ENCODE data around the gene WDR73. TPM values are rescaled to one million over a fixed set of nuclear protein-coding genes. Genes with fewer than 3 reads are reported as not detected.

The WDR73 gene
- total and polyA plus RNA-seq, 2 of the 8 experiments (the other 6 are each of a cell fraction or from before 2014, with no cell fraction given), result 22.7 to 23.1 TPM

GRCh38 chr15:84597296-84597695 is 56.8 kb downstream of the WDR73 start:
- CTCF ChIA-PET (ENCODE audit: partially characterized antibody), result interaction anchor here (1.4 to 6.5 kb wide), 9 partner anchors 10 to 280 kb away, joined by 4 to 61 read pairs (median 24); partner anchors contain the start of gene WDR73
- no peak overlapping the region for H2AFZ ChIP-seq (ENCODE audit: low read length)
- TF ChIP-seq GTF2F1 (IDR thresholded peaks at IDR 0.05; ENCODE audit: borderline replicate concordance, low read depth, low read length) (no peak), NANOG (IDR thresholded peaks at IDR 0.05; ENCODE audit: insufficient read depth, low read depth, low read length, poor library complexity, severe bottlenecking) (no peak), CHD1 (IDR thresholded peaks at IDR 0.05; ENCODE audit: low read depth, low read length) (no peak), BACH1 (IDR thresholded peaks at IDR 0.05; ENCODE audit: low read length) (no peak), EP300 (IDR thresholded peaks at IDR 0.05; ENCODE audit: borderline replicate concordance in 1 of 2, low read depth in 2 of 2, low read length in 2 of 2) (no peak), TAF7 (optimal IDR thresholded peaks at IDR 0.05; ENCODE audit: borderline replicate concordance, low read depth, low read length) (no peak), SIX5 (IDR thresholded peaks at IDR 0.05; ENCODE audit: low read depth, low read length) (no peak), CBX8 (IDR thresholded peaks at IDR 0.05; ENCODE audit: borderline replicate concordance, low read depth, low read length) (no peak), POLR2A (IDR thresholded peaks at IDR 0.05; ENCODE audit: control extremely low read depth in 1 of 2, low read depth in 2 of 2, low read length in 2 of 2) (no peak), SP2 (IDR thresholded peaks at IDR 0.05; ENCODE audit: low read length) (no peak), TEAD4 (IDR thresholded peaks at IDR 0.05; ENCODE audit: low read depth, low read length) (no peak), RXRA (IDR thresholded peaks at IDR 0.05; ENCODE audit: insufficient read depth, low read depth, low read length) (no peak), GABPA (IDR thresholded peaks at IDR 0.05; ENCODE audit: borderline replicate concordance, insufficient read depth, low read length) (no peak), CREB1 (IDR thresholded peaks at IDR 0.05) (no peak), SIRT6 (IDR thresholded peaks at IDR 0.05; ENCODE audit: low read length) (no peak)

More at GRCh38 chr15:84597296-84597695, 56.8 kb downstream of the WDR73 start:
- no peak overlapping the region for H3K4me2 ChIP-seq (ENCODE audit: insufficient read depth in 1 of 2, low read depth in 2 of 2, low read length in 2 of 2)
- H4K5ac ChIP-seq (ENCODE audit: insufficient read length, low read depth, low read length), result no peak overlapping the region
- no peak overlapping the region for H2BK15ac ChIP-seq (ENCODE audit: low read length)
- no peak overlapping the region for H3K56ac ChIP-seq (replicated peaks; ENCODE audit: insufficient read length, low read depth, low read length)
- no peak overlapping the region for H2BK5ac ChIP-seq (ENCODE audit: low read depth, low read length)
- H3K9me3 ChIP-seq (ENCODE audit: insufficient read depth in 2 of 2, low read depth in 1 of 2, low read length in 1 of 2), result peaks cover 0 to 7% of the 10 kb centered on the region in 2 experiments; a peak in 1 of 4 replicates
- no peak overlapping the region for H3K14ac ChIP-seq (ENCODE audit: insufficient read length)
- no peak overlapping the region for H3K18ac ChIP-seq (ENCODE audit: extremely low read depth, low read length)
- no peak overlapping the region for H3K27ac ChIP-seq (ENCODE audit: low read depth, low read length)
- no peaks in the 10 kb centered on the region for H3K36me3 ChIP-seq (ENCODE audit: control insufficient read depth in 2 of 4, insufficient read depth in 4 of 4, low read length in 3 of 4)
- H4K8ac ChIP-seq (ENCODE audit: extremely low read depth, insufficient read depth, low read length), result no peak overlapping the region
- no peak overlapping the region for H3K4me3 ChIP-seq (ENCODE audit: extremely low read depth in 1 of 4, insufficient read depth in 2 of 4, low read depth in 3 of 4, low read length in 4 of 4)
- peaks cover 0 to 12% of the 10 kb centered on the region in 2 experiments; a peak in 1 of 4 replicates for H3K79me2 ChIP-seq (ENCODE audit: control insufficient read depth in 1 of 2, insufficient read depth in 2 of 2, low read length in 2 of 2)
- H3K27me3 ChIP-seq (replicated peaks in 1 of 4; ENCODE audit: control insufficient read depth in 3 of 4, extremely low read depth in 1 of 4, insufficient read depth in 3 of 4, low read length in 3 of 4), result peaks cover 0 to 3% (median 0%) of the 10 kb centered on the region in 4 experiments; a peak in 3 of 7 replicates
- H3K9ac ChIP-seq (replicated peaks in 1 of 4; ENCODE audit: extremely low read depth in 1 of 4, low read depth in 3 of 4, low read length in 3 of 4), result no peak overlapping the region
- no peak overlapping the region for H3K4ac ChIP-seq (replicated peaks; ENCODE audit: insufficient read length, low read depth, low read length)
- no peaks in the 10 kb centered on the region for H4K20me1 ChIP-seq (replicated peaks in 1 of 2; ENCODE audit: control insufficient read depth in 1 of 2, insufficient read depth in 2 of 2, low read length in 2 of 2)
- no peak overlapping the region for H3K23ac ChIP-seq (ENCODE audit: insufficient read length)
- no peak overlapping the region for H2BK20ac ChIP-seq (ENCODE audit: low read length)
- POLR2A ChIA-PET (ENCODE audit: partially characterized antibody), result interaction anchor here (1.0 to 11.9 kb wide), 3 partner anchors 11 to 35 kb away, joined by 3 to 134 read pairs (median 7); no protein-coding TSS in a partner anchor
- no peak for FAIRE-seq
- no peaks in the 10 kb centered on the region; the same call in 1 of the 2 replicates for H3K79me1 ChIP-seq (ENCODE audit: low read depth, low read length)
- H2AK5ac ChIP-seq (ENCODE audit: low read depth, low read length), result no peak overlapping the region
- H4K91ac ChIP-seq (replicated peaks; ENCODE audit: insufficient read length, low read length), result no peak overlapping the region
- 77% methylated on average over 3 of the region's 3 CpGs; no CpG with 5 or more reads in 1 of the 2 experiments for WGBS, 2 experiments (ENCODE audit: extremely low coverage in 1 of 2, insufficient coverage in 1 of 2, insufficient read length in 1 of 2, insufficient replicate concordance in 2 of 2, low coverage in 1 of 2, low lambda C conversion rate in 2 of 2, missing lambda C conversion rate in 1 of 2)
- no peak for DNase-seq (ENCODE audit: low read depth in 1 of 2, low spot score in 2 of 2)
- H3K23me2 ChIP-seq (ENCODE audit: low read depth, low read length), result peaks cover 7% of the 10 kb centered on the region; the same call in 1 of the 2 replicates
- H2BK120ac ChIP-seq (replicated peaks; ENCODE audit: low read depth, low read length), result no peak overlapping the region
- H3K4me1 ChIP-seq (replicated peaks in 1 of 4; ENCODE audit: control insufficient read depth in 3 of 4, insufficient read depth in 4 of 4, low read length in 3 of 4), result peaks cover 0 to 12% (median 2%) of the 10 kb centered on the region in 4 experiments; a peak in 5 of 7 replicates
- no peak overlapping the region for H2BK12ac ChIP-seq (ENCODE audit: low read depth, low read length)
